IMR-90 (cell line): Measurements from ENCODE around the gene NMNAT3. TPM values are rescaled to one million over a fixed set of nuclear protein-coding genes. Genes with fewer than 3 reads are reported as not detected.

Experiments
- ATAC-seq: fragments of 200-7000 bp; cut with Tn5 transposase; 2 replicates; pipeline ENCODE4 v1.9.1; 2020; ENCODE audit warnings: low read depth, mild to moderate bottlenecking, moderate library complexity
- BruUV-seq: library from RNA; stranded (reverse); fragments of 400-500 nt; replicated peaks from 2 replicates; lab custom pipeline; 2021; lab: Mats Ljungman, UMichigan
- CTCF ChIA-PET: fragments of 300-600 bp; formaldehyde crosslinking; extraction: SDS; loops from one replicate; lab custom pipeline; 2021; ENCODE audit warnings: antibody characterized with exemption; lab: Yijun Ruan, JAX
- POLR2A ChIA-PET: fragments of 300-600 bp; sonication (Branson Sonifier 250); formaldehyde crosslinking; loops from one replicate; lab custom pipeline; 2022; ENCODE audit warnings: antibody characterized with exemption; ENCODE audit not compliant: unreplicated experiment; lab: Charles Lee
- DNase-seq: peaks from one replicate; pipeline ENCODE4 v3.0.0; 2013
- H2AFZ ChIP-seq: replicated peaks from 2 replicates; pipeline ENCODE3; 2013; ENCODE audit warnings: low read length, mild to moderate bottlenecking; ENCODE audit not compliant: poor library complexity
- H2AK5ac ChIP-seq: 2 replicates; pipeline ENCODE4 v1.6.1; 2013; ENCODE audit warnings: low read depth, low read length, inconsistent platforms
- H2AK9ac ChIP-seq: replicated peaks from 2 replicates; pipeline ENCODE3; 2013; ENCODE audit warnings: mild to moderate bottlenecking, low read depth, low read length, moderate library complexity; ENCODE audit not compliant: poor library complexity
- H2BK120ac ChIP-seq: 2 replicates; pipeline ENCODE4 v1.6.1; 2013; ENCODE audit warnings: low read depth, low read length, inconsistent platforms
- H2BK15ac ChIP-seq: 3 replicates; pipeline ENCODE4 v1.6.1; 2013; ENCODE audit warnings: low read depth, low read length, inconsistent platforms
- H2BK20ac ChIP-seq: 2 replicates; pipeline ENCODE4 v1.6.1; 2013; ENCODE audit warnings: low read depth, mild to moderate bottlenecking, inconsistent platforms, low read length, moderate library complexity
- H2BK5ac ChIP-seq: 2 replicates; pipeline ENCODE4 v1.6.1; 2013; ENCODE audit warnings: mild to moderate bottlenecking, low read depth, low read length, inconsistent platforms; ENCODE audit not compliant: poor library complexity, severe bottlenecking
- H3K14ac ChIP-seq: replicated peaks from 2 replicates; pipeline ENCODE4 v1.6.1; 2013; ENCODE audit warnings: low read depth, low read length, inconsistent platforms
- H3K18ac ChIP-seq: 2 replicates; pipeline ENCODE4 v1.6.1; 2013; ENCODE audit warnings: low read depth, low read length, control low read depth
- H3K23ac ChIP-seq: 2 replicates; pipeline ENCODE4 v1.6.1; 2013; ENCODE audit warnings: low read depth, low read length, inconsistent platforms
- H3K27ac ChIP-seq: 2 replicates; pipeline ENCODE4 v1.5.1; 2013; ENCODE audit warnings: mild to moderate bottlenecking, control low read depth, low read length; ENCODE audit not compliant: insufficient read depth
- H3K27me3 ChIP-seq: 2 replicates; pipeline ENCODE4 v1.6.1; 2013; ENCODE audit warnings: low read length; ENCODE audit not compliant: control insufficient read depth, insufficient read depth
- H3K36me3 ChIP-seq: 2 replicates; pipeline ENCODE4 v1.6.1; 2013; ENCODE audit warnings: low read length, mixed read lengths; ENCODE audit not compliant: control insufficient read depth, insufficient read depth
- H3K4ac ChIP-seq: 2 replicates; pipeline ENCODE4 v1.6.1; 2013; ENCODE audit warnings: low read depth, low read length, inconsistent platforms
- H3K4me1 ChIP-seq: 2 replicates; pipeline ENCODE4 v1.6.1; 2013; ENCODE audit warnings: low read length, mixed read lengths; ENCODE audit not compliant: control insufficient read depth, insufficient read depth
- H3K4me2 ChIP-seq: 2 replicates; pipeline ENCODE4 v1.6.1; 2013; ENCODE audit warnings: low read depth, mild to moderate bottlenecking, control low read depth, low read length, moderate library complexity
- H3K4me3 ChIP-seq: 2 replicates; pipeline ENCODE4 v1.5.1; 2013; ENCODE audit warnings: low read depth, mild to moderate bottlenecking, control low read depth, low read length, moderate library complexity; ENCODE audit not compliant: insufficient read depth
- H3K56ac ChIP-seq: 2 replicates; pipeline ENCODE4 v1.6.1; 2013; ENCODE audit warnings: low read length, inconsistent platforms; ENCODE audit not compliant: insufficient read depth; ENCODE audit errors: extremely low read depth
- H3K79me1 ChIP-seq, 2 experiments: 2 replicates each; pipeline ENCODE4 v1.6.1; 2013; ENCODE audit warnings: low read length in 2 of 2, inconsistent platforms in 1 of 2, low read depth in 1 of 2
- H3K9ac ChIP-seq: 2 replicates; pipeline ENCODE4 v1.6.1; 2013; ENCODE audit warnings: low read depth, low read length, control low read depth
- H3K9me1 ChIP-seq: 2 replicates; pipeline ENCODE4 v1.6.1; 2013; ENCODE audit warnings: low read length, inconsistent platforms; ENCODE audit not compliant: insufficient read depth
- H3K9me3 ChIP-seq: 2 replicates; pipeline ENCODE4 v1.6.1; 2013; ENCODE audit warnings: low read length; ENCODE audit not compliant: control insufficient read depth, insufficient read depth
- H4K20me1 ChIP-seq: 2 replicates; pipeline ENCODE4 v1.6.1; 2013; ENCODE audit warnings: low read length, inconsistent platforms; ENCODE audit not compliant: insufficient read depth
- H4K5ac ChIP-seq: 2 replicates; pipeline ENCODE4 v1.6.1; 2013; ENCODE audit warnings: mild to moderate bottlenecking, low read depth, low read length, control low read depth
- H4K8ac ChIP-seq, 2 experiments: 2 replicates each; pipeline ENCODE4 v1.6.1; 2013; ENCODE audit warnings: low read depth in 2 of 2, low read length in 2 of 2, control low read depth in 1 of 2, inconsistent platforms in 1 of 2
- H4K91ac ChIP-seq: 2 replicates; pipeline ENCODE4 v1.6.1; 2013; ENCODE audit warnings: low read depth, low read length, inconsistent platforms; ENCODE audit not compliant: insufficient read depth
- BHLHE40 ChIP-seq: fragments of 150-350 bp; IDR thresholded peaks from 2 replicates; pipeline ENCODE4 v1.6.1; 2016; ENCODE audit warnings: mild to moderate bottlenecking, low read depth, low read length
- CEBPB ChIP-seq: IDR thresholded peaks from 2 replicates; pipeline ENCODE4 v1.6.1; 2012; ENCODE audit warnings: low read depth, low read length, improper control_type of control experiment
- CHD1 ChIP-seq: IDR thresholded peaks from 2 replicates; pipeline ENCODE4 v1.6.1; 2012; ENCODE audit warnings: low read depth, low read length, improper control_type of control experiment
- CTCF ChIP-seq: conservative IDR thresholded peaks from 2 replicates; pipeline ENCODE4 v1.5.1; 2012; ENCODE audit warnings: mild to moderate bottlenecking, low read depth, low read length, improper control_type of control experiment
- ELK1 ChIP-seq: fragments of 150-350 bp; IDR thresholded peaks from 2 replicates; pipeline ENCODE4 v1.6.1; 2016; ENCODE audit warnings: low read depth, mild to moderate bottlenecking, low read length, moderate library complexity, borderline replicate concordance
- FOS ChIP-seq: fragments of 150-350 bp; IDR thresholded peaks from 2 replicates; pipeline ENCODE4 v1.6.1; 2016; ENCODE audit warnings: low read depth, low read length
- MAFK ChIP-seq: IDR thresholded peaks from 2 replicates; pipeline ENCODE4 v1.6.1; 2012; ENCODE audit warnings: low read depth, low read length, improper control_type of control experiment
- MAZ ChIP-seq: IDR thresholded peaks from 2 replicates; pipeline ENCODE4 v1.6.1; 2012; ENCODE audit warnings: low read depth, mild to moderate bottlenecking, low read length, improper control_type of control experiment, moderate library complexity, borderline replicate concordance
- MXI1 ChIP-seq: IDR thresholded peaks from 2 replicates; pipeline ENCODE4 v1.6.1; 2012; ENCODE audit warnings: low read depth, mild to moderate bottlenecking, low read length, moderate library complexity, borderline replicate concordance
- NFE2L2 ChIP-seq: fragments of 150-350 bp; IDR thresholded peaks from 2 replicates; pipeline ENCODE4 v1.6.1; 2016; ENCODE audit warnings: low read depth, mild to moderate bottlenecking, low read length
- POLR2A ChIP-seq: IDR thresholded peaks from 2 replicates; pipeline ENCODE4 v1.6.1; 2012; ENCODE audit warnings: mild to moderate bottlenecking, low read depth, low read length
- RAD21 ChIP-seq: IDR thresholded peaks from 2 replicates; pipeline ENCODE4 v1.6.1; 2012; ENCODE audit warnings: low read length, improper control_type of control experiment
- RCOR1 ChIP-seq: IDR thresholded peaks from 2 replicates; pipeline ENCODE4 v1.6.1; 2012; ENCODE audit warnings: mild to moderate bottlenecking, low read length, improper control_type of control experiment; ENCODE audit not compliant: insufficient replicate concordance
- RFX5 ChIP-seq: IDR thresholded peaks from 2 replicates; pipeline ENCODE4 v1.8.0; 2012; ENCODE audit warnings: low read depth, mild to moderate bottlenecking, low read length, moderate library complexity
- SMC3 ChIP-seq: fragments of 150-350 bp; IDR thresholded peaks from 2 replicates; pipeline ENCODE4 v1.6.1; 2016; ENCODE audit warnings: low read depth, mild to moderate bottlenecking, antibody characterized with exemption, low read length, moderate library complexity
- USF2 ChIP-seq: fragments of 150-350 bp; IDR thresholded peaks from 2 replicates; pipeline ENCODE4 v1.6.1; 2017; ENCODE audit warnings: mild to moderate bottlenecking, antibody characterized with exemption, low read length, low read depth
- WGBS, 2 experiments: methylation state at CpG; one replicate each; pipeline versions ENCODE4 v1.1.5 to v1.1.7; 2013; ENCODE audit warnings: missing lambda C conversion rate in 2 of 2; ENCODE audit not compliant: insufficient read length in 1 of 2; ENCODE audit errors: extremely low coverage in 2 of 2; 5-methylcytosine and 5-hydroxymethylcytosine counted together
- dilution Hi-C: fragments of 300-500 bp; cut with HindIII; formaldehyde crosslinking; loops from one replicate; pipeline ENCODE4 v1.14.3; 2018; ENCODE audit warnings: low sequenced_read_pairs; ENCODE audit not compliant: unreplicated experiment
- in situ Hi-C: fragments of 300-500 bp; cut with MboI; formaldehyde crosslinking; loops from 3 replicates; pipeline ENCODE4 v1.14.3; 2019; ENCODE audit warnings: low sequenced_read_pairs, inconsistent platforms, mixed read lengths
- intact Hi-C: fragments of 100-400 bp; cut with micrococcal nuclease; formaldehyde crosslinking; loops from 2 replicates; pipeline ENCODE4 v1.10.0; 2022
- polyA plus RNA-seq, 3 experiments: library from polyadenylated mRNA; depleted of rRNA; stranded (reverse); fragments of >200 nt; gene quantifications; 2 replicates each; pipeline ENCODE4 v1.2.3, GENCODE V29; 2012; ENCODE audit warnings: low replicate concordance in 1 of 3
- total RNA-seq: library from RNA; depleted of rRNA; stranded (reverse); fragments of >200 nt; gene quantifications from 2 replicates; pipeline ENCODE4 v1.2.3, GENCODE V29; 2012

NMNAT3 gene
- total and polyA plus RNA-seq, 2 of the 4 experiments (the other 2 are of a cell fraction): 0.12 to 0.36 TPM

- Histone ChIP-seq H3K56ac (no peak overlapping the region), H2AFZ (no peak overlapping the region), H4K91ac (no peak overlapping the region), H2BK120ac (no peak overlapping the region), H3K23ac (no peak overlapping the region), H2BK20ac (no peak overlapping the region), H4K20me1 (no peaks in the 10 kb centered on the region), H2AK5ac (no peak overlapping the region), H3K4me3 (no peak overlapping the region), H2BK15ac (no peak overlapping the region), H3K4ac (no peak overlapping the region), H3K27ac (no peak overlapping the region), H2AK9ac (no peak overlapping the region), H3K9me1 (no peaks in the 10 kb centered on the region), H3K14ac (no peak overlapping the region), H4K8ac (no peak overlapping the region), H4K5ac (no peak overlapping the region), H3K27me3 (no peaks in the 10 kb centered on the region), H3K9ac (no peak overlapping the region), H3K18ac (no peak overlapping the region), H2BK5ac (no peak overlapping the region), H3K4me2 (no peak overlapping the region), H3K79me1 (no peaks in the 10 kb centered on the region), H3K9me3 (no peaks in the 10 kb centered on the region), H3K36me3 (no peaks in the 10 kb centered on the region), H3K4me1 (no peaks in the 10 kb centered on the region)
- TF ChIP-seq RFX5 (no peak), MXI1 (no peak), CHD1 (no peak), RAD21 (no peak), USF2 (no peak), MAZ (no peak), BHLHE40 (no peak), POLR2A (no peak), NFE2L2 (no peak), ELK1 (no peak), CTCF (no peak), SMC3 (no peak), FOS (no peak), RCOR1 (no peak), CEBPB (no peak), MAFK (no peak)
- ATAC-seq (no peak), DNase-seq (no peak)
- ChIA-PET POLR2A (no interaction called here), CTCF (no interaction called here)
- no CpG with 5 or more reads among the region's 3 CpGs for WGBS, 2 experiments
- dilution Hi-C loops: no loop called here
- BruUV-seq: no TSS peak
- in situ Hi-C loops: no loop called here
- intact Hi-C loops: no loop called here
These were observed 20.3 kb downstream of the NMNAT3 start for GRCh38 chr3:139657434-139657833.
